ENCODE data around the gene HIBCH.
"Not testable (repeated sequence)": the region's sequence is repeated elsewhere in the genome, so short reads cannot be mapped to it uniquely, and the experiment has no call there.

The HIBCH gene

GRCh38 chr2:190250421-190250820 is 69.2 kb downstream of the HIBCH start:
- no peak for DNase-seq (ENCODE audit: low read depth in 3 of 3)

GRCh38 chr2:190235551-190236075 is 84.0 kb downstream of the HIBCH start:
- DNase-seq (ENCODE audit: low read depth in 3 of 3), result no peak

- no peak for DNase-seq (ENCODE audit: low read depth in 3 of 3)
Measured at GRCh38 chr2:190235101-190235500, 84.5 kb downstream of the HIBCH start.

- DNase-seq (ENCODE audit: low read depth in 3 of 3), result not testable (repeated sequence)
Measured at GRCh38 chr2:190223989-190224388, 95.6 kb downstream of the HIBCH start.

DNA sequence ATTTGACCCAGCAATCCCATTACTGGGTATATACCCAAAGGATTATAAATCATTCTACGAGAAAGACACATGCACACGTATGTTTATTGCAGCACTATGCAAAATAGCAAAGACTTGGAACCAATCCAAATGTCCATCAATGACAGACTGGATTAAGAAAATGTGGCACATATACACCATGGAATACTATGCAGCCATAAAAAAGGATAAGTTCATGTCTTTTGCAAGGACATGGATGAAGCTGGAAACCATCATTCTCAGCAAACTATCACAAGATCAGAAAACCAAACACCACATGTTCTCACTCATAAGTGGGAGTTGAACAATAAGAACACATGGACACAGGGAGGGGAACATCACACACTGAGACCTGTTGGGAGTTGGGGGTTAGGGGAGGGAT is 96.9 kb downstream of the HIBCH start:
- not testable (repeated sequence) for DNase-seq (ENCODE audit: low read depth in 3 of 3)

DNA sequence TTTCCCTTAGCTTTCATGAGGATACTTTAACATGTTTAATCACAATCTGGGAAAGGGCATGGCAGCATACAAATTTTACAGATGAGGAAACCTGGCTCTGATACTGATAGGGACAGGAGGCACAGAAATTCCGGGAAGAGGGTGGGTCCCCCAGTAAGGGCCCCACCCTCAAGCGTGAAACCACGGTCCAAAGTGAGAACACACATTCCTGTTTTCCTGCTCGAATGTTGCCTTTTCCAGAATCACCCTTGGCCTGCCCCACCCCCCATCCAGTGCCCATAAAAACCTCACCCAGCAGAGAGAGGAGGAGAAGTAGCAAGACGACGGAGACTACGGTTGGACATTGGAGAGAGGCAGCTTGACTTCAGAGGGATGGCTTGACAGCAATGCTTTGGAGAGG is 98.2 kb downstream of the HIBCH start:
- DNase-seq (ENCODE audit: low read depth in 3 of 3), result no peak

DNA sequence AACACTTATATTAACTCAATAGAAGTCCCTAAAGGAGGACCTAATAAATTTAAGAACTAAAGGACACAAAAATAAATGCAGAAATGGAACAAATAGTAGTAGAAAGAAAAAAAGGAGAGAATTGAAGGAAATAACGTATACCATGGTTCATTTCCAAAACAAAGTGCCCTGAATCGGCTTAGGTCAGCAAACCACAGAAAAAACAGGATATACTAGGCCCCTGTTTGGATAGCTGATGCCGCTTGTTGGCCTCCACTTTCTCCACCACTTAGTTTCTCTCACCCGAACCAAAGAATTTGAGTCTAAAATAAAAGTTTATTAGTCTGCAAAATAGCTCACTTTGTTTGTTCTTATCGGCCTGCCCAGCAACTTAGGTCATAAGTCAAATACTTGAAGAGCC is 100.4 kb downstream of the HIBCH start:
- no peak for DNase-seq (ENCODE audit: low read depth in 3 of 3)

DNA sequence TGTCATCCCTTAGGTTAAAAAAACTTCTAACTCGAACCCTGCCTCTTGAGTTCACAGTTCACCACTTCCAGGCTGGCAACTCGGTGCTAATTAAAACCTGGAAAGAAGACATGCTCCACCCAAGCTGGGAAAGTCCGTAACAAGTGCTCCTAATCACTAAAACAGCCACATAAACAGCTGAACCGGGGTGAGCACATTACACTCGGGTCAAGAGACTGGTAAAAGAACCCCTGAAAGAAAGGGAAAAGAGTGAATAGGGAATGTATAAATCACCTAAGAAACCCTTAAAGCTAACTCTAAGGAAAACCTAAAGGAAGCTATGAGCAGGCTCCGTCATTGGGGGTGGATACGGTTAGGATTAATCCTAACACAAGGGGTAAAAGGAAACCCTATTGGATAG is 102.0 kb downstream of the HIBCH start:
- DNase-seq (ENCODE audit: low read depth in 3 of 3), result no peak

GRCh38 chr2:190216829-190217228 is 102.8 kb downstream of the HIBCH start:
- DNase-seq (ENCODE audit: low read depth in 3 of 3), result no peak

DNA sequence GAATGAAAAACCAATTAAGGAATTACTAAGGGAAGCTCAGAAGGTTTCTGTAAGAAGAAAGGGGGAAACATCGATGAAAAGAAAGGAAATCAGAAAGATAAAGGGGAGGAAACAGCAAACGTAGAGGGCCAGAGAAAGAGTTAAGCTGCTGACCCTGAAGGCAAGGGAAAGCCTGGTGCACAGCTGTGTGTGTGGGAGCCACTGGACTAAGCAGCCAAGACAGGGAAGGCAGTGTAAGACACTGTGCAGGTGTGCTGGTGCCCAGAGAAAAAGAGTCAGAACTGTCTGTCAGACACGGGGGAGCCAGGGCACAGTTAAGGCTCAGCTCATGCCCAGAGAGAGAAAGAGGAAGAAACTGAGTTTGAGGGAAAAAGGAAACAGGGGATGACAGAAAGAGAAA is 104.0 kb downstream of the HIBCH start:
- no peak for DNase-seq (ENCODE audit: low read depth in 3 of 3)

DNA sequence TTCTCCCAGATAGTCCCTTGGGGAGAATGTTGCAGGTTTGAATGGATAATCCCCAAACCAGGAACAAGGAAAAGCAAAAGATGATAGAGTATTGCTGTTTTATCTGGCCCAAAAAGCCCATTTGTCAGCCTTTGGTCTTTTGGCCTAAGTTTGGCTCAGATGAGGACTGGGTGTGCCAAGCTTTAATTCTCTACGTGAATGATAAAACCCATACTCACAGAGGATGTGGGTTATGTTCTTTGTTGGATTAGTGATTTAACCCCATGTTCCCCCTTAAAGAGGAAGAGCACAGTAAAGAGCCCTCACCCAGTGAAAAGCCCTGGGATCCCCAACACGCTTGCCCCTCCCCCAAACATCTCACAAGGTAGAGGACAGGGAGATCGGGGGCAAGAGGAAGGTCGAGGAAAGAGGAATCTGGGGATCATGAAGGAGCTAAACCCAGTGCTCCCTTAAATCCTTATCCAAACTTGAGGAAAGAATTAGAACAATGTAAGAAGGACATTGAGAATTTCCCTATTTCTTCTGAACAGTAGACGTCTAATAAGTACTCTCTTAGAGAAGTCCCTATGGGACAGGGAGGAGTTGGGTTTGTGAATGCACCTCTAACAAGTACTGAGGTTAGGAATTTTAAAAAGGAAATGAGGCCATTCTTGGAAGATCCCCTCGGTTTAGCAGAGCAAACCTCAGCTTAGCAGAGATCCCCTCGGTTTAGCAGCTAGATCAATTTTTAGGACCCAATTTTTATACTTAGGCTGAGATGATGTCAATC is 105.0 kb downstream of the HIBCH start:
- DNase-seq (ENCODE audit: low read depth in 3 of 3), result no peak

DNA sequence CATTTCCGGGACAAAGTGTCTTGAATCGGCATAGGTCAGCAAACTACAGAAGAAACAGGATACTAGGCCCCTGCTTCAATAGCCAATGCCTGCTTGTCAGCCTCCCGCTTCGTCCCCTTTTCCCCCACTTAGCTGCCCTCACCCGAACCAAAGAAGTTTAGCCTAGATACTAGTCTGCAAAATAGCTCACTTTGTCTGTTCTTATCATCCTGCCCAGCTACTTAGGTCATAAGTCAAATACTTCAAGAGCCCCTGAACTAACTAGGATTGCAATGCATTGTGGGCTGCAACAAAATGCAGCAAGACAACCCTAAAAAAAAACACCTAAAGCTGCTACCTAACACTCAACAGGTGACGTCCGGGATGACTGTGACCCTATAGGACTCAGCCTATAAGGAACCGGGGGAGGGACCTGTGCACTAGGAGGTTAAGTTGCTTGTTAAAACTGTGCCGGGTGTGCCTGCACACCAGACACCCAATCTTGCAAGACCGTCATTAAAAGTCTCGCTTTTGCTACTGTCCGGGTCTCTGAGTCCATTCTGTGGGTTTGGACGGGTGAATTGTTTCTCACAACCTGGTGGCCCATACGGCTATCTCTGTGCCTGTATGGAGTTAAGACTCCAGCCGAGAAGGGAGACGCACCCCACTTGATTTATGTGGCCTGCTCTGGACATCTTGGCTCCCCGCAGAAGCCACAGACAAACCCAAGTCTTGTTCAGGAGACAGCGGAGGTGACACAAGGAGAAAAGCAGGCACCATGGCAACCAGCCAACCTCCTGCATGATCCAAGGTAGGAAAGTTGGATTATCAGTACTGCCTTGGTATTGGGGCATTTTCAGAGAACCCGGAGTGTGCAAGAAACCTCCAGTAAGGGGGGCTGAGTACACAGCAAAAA is 105.9 kb downstream of the HIBCH start:
- DNase-seq (ENCODE audit: low read depth in 3 of 3), result no peak

DNA sequence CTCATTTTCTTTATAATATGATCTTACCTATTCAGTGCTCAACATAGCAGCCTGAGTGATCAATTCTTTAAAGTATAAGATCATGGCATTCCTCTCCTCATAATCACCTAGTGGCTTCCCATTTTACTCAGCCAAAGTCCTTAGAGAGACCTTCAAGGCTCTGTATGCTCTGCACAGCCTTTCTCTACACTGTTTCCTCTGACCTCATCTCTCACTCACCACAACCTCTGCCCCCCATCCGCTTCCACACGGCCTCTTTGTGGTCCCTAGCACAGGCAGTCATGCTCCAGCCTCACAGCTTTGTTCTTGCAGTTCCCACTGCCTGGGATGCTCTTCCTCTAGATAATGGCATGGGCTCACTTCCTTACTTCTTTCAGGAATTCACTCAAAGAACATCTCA is 109.2 kb downstream of the HIBCH start:
- DNase-seq (ENCODE audit: low read depth in 3 of 3), result no peak

DNA sequence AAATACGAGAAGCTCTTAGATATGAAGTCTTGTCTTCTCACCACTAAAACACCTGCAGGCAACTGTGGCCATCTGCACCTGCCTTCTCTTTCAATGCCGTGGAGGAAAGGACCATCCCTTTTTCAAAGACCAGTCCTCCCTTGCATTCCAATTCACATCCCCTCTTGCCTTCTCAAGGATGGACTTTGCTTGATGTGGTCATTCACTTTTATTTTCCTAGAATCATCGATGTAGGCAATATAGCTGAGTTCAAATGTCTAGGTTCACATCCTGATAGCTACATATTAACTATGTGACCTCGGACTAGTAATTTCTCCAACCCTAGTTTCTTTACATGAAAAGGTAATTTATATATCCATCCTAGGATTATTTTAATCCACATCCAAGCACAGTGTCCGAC is 110.1 kb downstream of the HIBCH start:
- no peak for DNase-seq (ENCODE audit: low read depth in 3 of 3)

GRCh38 chr2:190207930-190208329 is 111.7 kb downstream of the HIBCH start:
- DNase-seq (ENCODE audit: low read depth in 3 of 3), result no peak

- no peak for DNase-seq (ENCODE audit: low read depth in 3 of 3)
Measured at GRCh38 chr2:190205657-190206056, 114.0 kb downstream of the HIBCH start.

GRCh38 chr2:190202604-190203003 is 117.0 kb downstream of the HIBCH start:
- DNase-seq (ENCODE audit: low read depth in 3 of 3), result no peak

DNA sequence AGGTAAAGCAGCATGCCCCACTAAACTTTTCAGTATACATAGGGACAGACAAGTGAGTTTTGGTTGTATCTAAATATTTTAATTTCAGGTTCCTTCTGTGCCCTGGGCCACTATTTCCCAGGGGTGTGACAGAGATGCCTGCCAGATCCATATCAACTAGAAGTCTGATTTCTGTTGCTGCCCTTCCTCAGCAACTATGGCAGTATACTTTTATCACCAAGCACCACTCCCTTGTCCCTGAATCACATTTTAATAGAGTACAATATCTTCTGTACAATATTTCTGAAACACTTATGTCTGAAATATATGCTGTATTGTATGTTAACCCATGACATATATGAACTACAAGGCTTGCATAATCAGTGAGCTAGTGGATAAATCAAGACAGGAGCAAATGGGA is 117.6 kb downstream of the HIBCH start:
- no peak for DNase-seq (ENCODE audit: low read depth in 3 of 3)

- DNase-seq (ENCODE audit: low read depth in 3 of 3), result no peak
Measured at GRCh38 chr2:190200603-190201002, 119.0 kb downstream of the HIBCH start.

GRCh38 chr2:190199530-190199929 is 120.1 kb downstream of the HIBCH start:
- DNase-seq (ENCODE audit: low read depth in 3 of 3), result no peak

GRCh38 chr2:190199109-190199508 is 120.5 kb downstream of the HIBCH start:
- DNase-seq (ENCODE audit: low read depth in 3 of 3), result no peak

DNA sequence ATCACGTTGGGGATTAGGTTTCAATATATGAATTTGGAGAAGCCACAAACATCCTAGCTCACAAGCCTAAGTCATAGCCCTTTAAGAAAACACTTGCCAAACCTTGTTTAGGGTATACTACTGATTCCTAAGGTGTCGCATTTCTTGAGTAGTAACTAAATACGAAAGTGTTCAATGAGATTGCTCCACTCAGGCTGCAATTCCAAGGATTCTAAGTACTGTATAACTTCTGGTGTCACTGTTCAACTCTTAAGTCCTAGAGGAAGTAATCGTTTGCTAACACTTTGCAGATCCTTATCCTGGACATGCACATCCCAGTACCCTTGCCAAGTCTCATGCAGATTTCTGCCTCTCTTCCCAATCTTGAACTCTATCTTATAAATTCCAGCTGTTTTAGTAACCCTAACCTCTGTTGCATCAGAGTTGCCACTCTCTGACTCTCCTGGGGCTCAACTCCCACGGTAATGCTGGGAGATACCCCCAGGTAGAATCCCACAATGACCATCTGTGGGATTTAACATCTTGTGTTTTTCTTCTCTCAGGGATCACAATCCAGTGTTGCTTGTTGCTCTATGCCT is 122.4 kb downstream of the HIBCH start:
- no peak for DNase-seq (ENCODE audit: low read depth in 3 of 3)

Data from stimulated activated CD4-positive, alpha-beta T cell treated with anti-CD3 and anti-CD28 coated beads, TNF-alpha, amount 100 ng/mL, for 24 hours (primary cell).